Measurements from ENCODE around the gene TAF15. TPM values are rescaled to one million over a fixed set of nuclear protein-coding genes. Genes with fewer than 3 reads are reported as not detected.

TAF15 gene
- total and polyA plus RNA-seq, 2 donors (not counting 1 experiment from before 2014, with no cell fraction given): 22.9 to 84.1 TPM

- H3K4me1 ChIP-seq (ENCODE audit: control insufficient read depth, extremely low read depth, insufficient read depth, low read length): no peaks in the 10 kb centered on the region
- TF ChIP-seq CTCF (conservative IDR thresholded peaks at IDR 0.05 in 1 of 2, IDR thresholded peaks at IDR 0.05 in 1 of 2; ENCODE audit: low read depth in 1 of 2, low read length in 2 of 2) (no peak), EZH2 (IDR thresholded peaks at IDR 0.05; ENCODE audit: low read length, missing control alignments) (no peak)
- no peaks in the 10 kb centered on the region for H3K36me3 ChIP-seq (ENCODE audit: control insufficient read depth, insufficient read depth, low read length)
- H3K9ac ChIP-seq (ENCODE audit: insufficient read depth, low read length): no peak overlapping the region
- no peaks in the 10 kb centered on the region for H4K20me1 ChIP-seq (ENCODE audit: control insufficient read depth, extremely low read depth, insufficient read depth, low read length)
- H3K4me2 ChIP-seq (ENCODE audit: extremely low read depth, insufficient read depth, low read length): no peak overlapping the region
- no peaks in the 10 kb centered on the region for H3K9me3 ChIP-seq (ENCODE audit: control insufficient read depth, insufficient read depth, low read depth, low read length)
- no peak overlapping the region for H3K27ac ChIP-seq (ENCODE audit: insufficient read depth, low read length)
- H3K4me3 ChIP-seq (replicated peaks in 1 of 4; ENCODE audit: control extremely low read depth in 1 of 4, insufficient read depth in 1 of 4, low read depth in 3 of 4, low read length in 4 of 4): no peak overlapping the region
- H3K27me3 ChIP-seq (ENCODE audit: control insufficient read depth, insufficient read depth, low read length): no peaks in the 10 kb centered on the region
- no peak overlapping the region for H2AFZ ChIP-seq (ENCODE audit: low read length)
- no peaks in the 10 kb centered on the region for H3K79me2 ChIP-seq (ENCODE audit: control insufficient read depth, insufficient read depth, low read length)
- DNase-seq (ENCODE audit: low read depth in 2 of 2): no peak
These were observed 66.0 kb downstream of the TAF15 start for GRCh38 chr17:35875072-35875799.

- Histone ChIP-seq H3K79me2 (ENCODE audit: control insufficient read depth, insufficient read depth, low read length) (no peaks in the 10 kb centered on the region), H3K4me2 (ENCODE audit: extremely low read depth, insufficient read depth, low read length) (no peak overlapping the region), H3K27ac (ENCODE audit: insufficient read depth, low read length) (no peak overlapping the region), H2AFZ (ENCODE audit: low read length) (no peak overlapping the region), H3K9ac (ENCODE audit: insufficient read depth, low read length) (no peak overlapping the region), H3K27me3 (ENCODE audit: control insufficient read depth, insufficient read depth, low read length) (no peaks in the 10 kb centered on the region), H3K4me3 (replicated peaks in 1 of 4; ENCODE audit: control extremely low read depth in 1 of 4, insufficient read depth in 1 of 4, low read depth in 3 of 4, low read length in 4 of 4) (no peak overlapping the region), H3K4me1 (ENCODE audit: control insufficient read depth, extremely low read depth, insufficient read depth, low read length) (no peaks in the 10 kb centered on the region), H3K9me3 (ENCODE audit: control insufficient read depth, insufficient read depth, low read depth, low read length) (no peaks in the 10 kb centered on the region), H3K36me3 (ENCODE audit: control insufficient read depth, insufficient read depth, low read length) (no peaks in the 10 kb centered on the region), H4K20me1 (ENCODE audit: control insufficient read depth, extremely low read depth, insufficient read depth, low read length) (no peaks in the 10 kb centered on the region)
- no peak for DNase-seq (ENCODE audit: low read depth in 2 of 2)
- TF ChIP-seq CTCF (conservative IDR thresholded peaks at IDR 0.05 in 1 of 2, IDR thresholded peaks at IDR 0.05 in 1 of 2; ENCODE audit: low read depth in 1 of 2, low read length in 2 of 2): no peak
- no peak for TF ChIP-seq EZH2 (IDR thresholded peaks at IDR 0.05; ENCODE audit: low read length, missing control alignments)
These were observed 66.5 kb downstream of the TAF15 start for GRCh38 chr17:35875800-35876139.

- TF ChIP-seq EZH2 (IDR thresholded peaks at IDR 0.05; ENCODE audit: low read length, missing control alignments): no peak
- no peak for TF ChIP-seq CTCF (conservative IDR thresholded peaks at IDR 0.05 in 1 of 2, IDR thresholded peaks at IDR 0.05 in 1 of 2; ENCODE audit: low read depth in 1 of 2, low read length in 2 of 2)
- no peak overlapping the region for H3K4me3 ChIP-seq (replicated peaks in 1 of 4; ENCODE audit: control extremely low read depth in 1 of 4, insufficient read depth in 1 of 4, low read depth in 3 of 4, low read length in 4 of 4)
- H3K27me3 ChIP-seq (ENCODE audit: control insufficient read depth, insufficient read depth, low read length): no peaks in the 10 kb centered on the region
- no peak overlapping the region for H3K9ac ChIP-seq (ENCODE audit: insufficient read depth, low read length)
- no peak for DNase-seq (ENCODE audit: low read depth in 2 of 2)
- no peaks in the 10 kb centered on the region for H3K36me3 ChIP-seq (ENCODE audit: control insufficient read depth, insufficient read depth, low read length)
- H4K20me1 ChIP-seq (ENCODE audit: control insufficient read depth, extremely low read depth, insufficient read depth, low read length): no peaks in the 10 kb centered on the region
- H3K27ac ChIP-seq (ENCODE audit: insufficient read depth, low read length): no peak overlapping the region
- no peak overlapping the region for H3K4me2 ChIP-seq (ENCODE audit: extremely low read depth, insufficient read depth, low read length)
- no peak overlapping the region for H2AFZ ChIP-seq (ENCODE audit: low read length)
- no peaks in the 10 kb centered on the region for H3K79me2 ChIP-seq (ENCODE audit: control insufficient read depth, insufficient read depth, low read length)
- H3K4me1 ChIP-seq (ENCODE audit: control insufficient read depth, extremely low read depth, insufficient read depth, low read length): no peaks in the 10 kb centered on the region
- no peaks in the 10 kb centered on the region for H3K9me3 ChIP-seq (ENCODE audit: control insufficient read depth, insufficient read depth, low read depth, low read length)
These were observed 67.2 kb downstream of the TAF15 start for GRCh38 chr17:35876534-35876933.
